Activated CD4-positive, alpha-beta T cell treated with anti-CD3 and anti-CD28 coated beads, Interleukin-2, amount 50 U/mL, for 1 hour (primary cell): Measurements from ENCODE around the gene JAM2.
"Not testable (repeated sequence)": the region's sequence is repeated elsewhere in the genome, so short reads cannot be mapped to it uniquely, and the experiment has no call there.

Experiments
- DNase-seq: peaks from one replicate; pipeline ENCODE4 v3.0.0-alpha.2; 2020

Gene JAM2

GRCh38 chr21:25638660-25639550 lies at the start of gene JAM2:
JAM2 (plus strand) TSS chr21:25639258; CDS start chr21:25639822, 564 bp downstream.
- peak; percentile 8 for DNase-seq

GRCh38 chr21:25589887-25590286 lies 49.2 kb upstream of the JAM2 start:
- no peak for DNase-seq

GRCh38 chr21:25607151-25608043 lies 31.7 kb upstream of the JAM2 start, which contains the start of gene MRPL39:
MRPL39 (minus strand) TSS chr21:25607481; CDS start chr21:25607475, 6 bp downstream.
- peak; percentile 83 for DNase-seq

GRCh38 chr21:25608044-25608737 lies 30.9 kb upstream of the JAM2 start:
- DNase-seq: peak; percentile 74

GRCh38 chr21:25614441-25614840 lies 24.6 kb upstream of the JAM2 start:
- no peak for DNase-seq

- no peak for DNase-seq
Observed at GRCh38 chr21:25615880-25616279, 23.2 kb upstream of the JAM2 start.

GRCh38 chr21:25619198-25619597 lies 19.9 kb upstream of the JAM2 start:
- no peak for DNase-seq

GRCh38 chr21:25624511-25624910 lies 14.5 kb upstream of the JAM2 start:
- DNase-seq: no peak

- DNase-seq: no peak
Observed at GRCh38 chr21:25625036-25625435, 14.0 kb upstream of the JAM2 start.

GRCh38 chr21:25625776-25626555 lies 13.1 kb upstream of the JAM2 start:
- DNase-seq: not testable (repeated sequence)

GRCh38 chr21:25626757-25627156 lies 12.3 kb upstream of the JAM2 start:
- DNase-seq: no peak

GRCh38 chr21:25632296-25632695 lies 6.8 kb upstream of the JAM2 start:
- DNase-seq: no peak

- no peak for DNase-seq
Observed at GRCh38 chr21:25635310-25635709, 3.7 kb upstream of the JAM2 start.

- DNase-seq: no peak
Observed at GRCh38 chr21:25636727-25637126, 2.3 kb upstream of the JAM2 start.

GRCh38 chr21:25637851-25638659 lies 1.0 kb upstream of the JAM2 start:
- no peak for DNase-seq

GRCh38 chr21:25639551-25640201 lies 618 bp downstream of the JAM2 start:
- DNase-seq: peak; percentile 39

GRCh38 chr21:25640202-25640942 lies 1.3 kb downstream of the JAM2 start:
- no peak for DNase-seq

GRCh38 chr21:25640943-25641292 lies 1.9 kb downstream of the JAM2 start:
- DNase-seq: no peak

- DNase-seq: no peak
Observed at GRCh38 chr21:25643486-25643885, 4.4 kb downstream of the JAM2 start.

- no peak for DNase-seq
Observed at GRCh38 chr21:25646474-25646873, 7.4 kb downstream of the JAM2 start.
